ACC112 (cell line): ENCODE results near the gene RNF149.

Experiments
- H2AFZ ChIP-seq: fragments of 200-600 bp; sonication (generic); one replicate; pipeline ENCODE4 v1.6.0; 2017; ENCODE audit warnings: antibody characterized with exemption, low read length; ENCODE audit not compliant: unreplicated experiment
- H3K27ac ChIP-seq: fragments of 200-600 bp; sonication (generic); 2 replicates; pipeline ENCODE4 v1.5.1; 2014; ENCODE audit warnings: low read depth, mild to moderate bottlenecking, antibody characterized with exemption, low read length, moderate library complexity
- H3K27me3 ChIP-seq: fragments of 200-600 bp; sonication (generic); 2 replicates; pipeline ENCODE4 v1.6.1; 2014; ENCODE audit warnings: mild to moderate bottlenecking, antibody characterized with exemption, low read length, moderate library complexity, mixed read lengths; ENCODE audit not compliant: insufficient read depth
- H3K36me3 ChIP-seq: fragments of 200-600 bp; sonication (generic); 2 replicates; pipeline ENCODE4 v1.6.1; 2016; ENCODE audit warnings: mild to moderate bottlenecking, antibody characterized with exemption, low read length, moderate library complexity, mixed read lengths; ENCODE audit not compliant: insufficient read depth
- H3K4me1 ChIP-seq: fragments of 200-600 bp; sonication (generic); one replicate; pipeline ENCODE4 v1.6.1; 2016; ENCODE audit warnings: low read length, mixed read lengths; ENCODE audit not compliant: insufficient read depth, unreplicated experiment, control insufficient read depth
- H3K4me3 ChIP-seq: fragments of 200-600 bp; sonication (generic); 2 replicates; pipeline ENCODE4 v1.5.1; 2014; ENCODE audit warnings: mild to moderate bottlenecking, low read depth, low read length
- H3K79me2 ChIP-seq: fragments of 200-600 bp; sonication (generic); one replicate; pipeline ENCODE4 v1.6.0; 2016; ENCODE audit warnings: low read length; ENCODE audit not compliant: control insufficient read depth, unreplicated experiment, insufficient read depth

Gene RNF149

DNA sequence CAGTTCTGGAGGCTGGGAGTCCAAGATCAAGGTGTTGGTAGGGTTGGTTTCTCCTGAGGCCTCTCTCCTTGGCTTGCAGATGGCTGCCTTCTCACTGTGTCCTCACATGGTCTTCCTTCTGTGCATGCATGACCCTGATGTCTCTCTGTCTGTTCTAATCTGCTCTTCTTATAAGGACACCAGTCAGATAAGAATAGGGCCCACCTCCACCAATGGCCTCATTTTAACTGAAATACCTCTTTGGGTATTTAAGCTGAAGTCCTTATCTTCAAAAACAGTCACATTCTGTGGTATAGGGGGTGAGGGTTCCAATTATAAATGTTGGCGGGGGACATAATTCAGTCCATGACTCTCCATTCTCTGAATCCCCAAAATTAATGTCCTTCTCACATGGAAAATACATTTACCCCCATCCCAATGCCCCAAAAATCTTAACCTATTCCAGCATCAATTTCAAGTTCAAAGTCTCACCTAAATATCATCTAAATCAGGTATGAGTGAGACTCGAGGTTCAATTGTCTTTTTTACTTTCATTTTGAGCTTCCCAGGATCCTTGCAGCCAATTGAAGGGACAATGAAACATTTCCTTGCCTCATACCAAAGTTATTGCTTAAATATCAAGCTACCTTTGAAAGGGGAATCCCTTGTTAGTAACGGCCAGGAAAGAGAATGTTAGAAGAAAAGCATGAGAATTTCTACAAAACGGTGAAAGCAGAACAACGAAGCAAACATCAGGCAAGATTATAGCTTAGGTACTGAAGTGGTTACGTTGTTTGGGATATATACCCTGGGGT is 76.4 kb downstream of the RNF149 start:
- Histone ChIP-seq H3K27me3 (no peaks in the 10 kb centered on the region), H2AFZ (no peak overlapping the region), H3K4me3 (no peak overlapping the region), H3K79me2 (no peaks in the 10 kb centered on the region), H3K27ac (no peak overlapping the region), H3K4me1 (no peaks in the 10 kb centered on the region), H3K36me3 (no peaks in the 10 kb centered on the region)

DNA sequence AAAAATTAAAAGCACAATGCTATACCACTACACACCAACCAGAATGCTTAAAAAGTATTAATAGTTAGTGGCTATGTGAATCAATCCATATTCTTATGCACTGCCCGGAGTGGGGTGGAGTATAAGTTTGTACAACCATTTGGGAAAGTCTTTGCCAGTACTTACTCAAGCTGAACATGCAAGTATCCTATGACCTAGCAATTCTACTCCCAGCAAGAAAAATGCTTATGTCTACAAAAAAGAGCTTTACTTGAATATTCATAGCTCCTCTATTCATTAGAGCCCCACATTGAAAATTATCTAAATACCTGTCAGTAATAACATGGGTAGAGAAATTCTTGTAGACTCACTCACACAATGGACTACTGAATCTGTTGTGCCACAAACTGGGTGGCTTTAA is 77.3 kb downstream of the RNF149 start:
- Histone ChIP-seq H2AFZ (no peak overlapping the region), H3K4me1 (no peaks in the 10 kb centered on the region), H3K27ac (no peak overlapping the region), H3K4me3 (no peak overlapping the region), H3K36me3 (no peaks in the 10 kb centered on the region), H3K27me3 (no peaks in the 10 kb centered on the region), H3K79me2 (no peaks in the 10 kb centered on the region)

DNA sequence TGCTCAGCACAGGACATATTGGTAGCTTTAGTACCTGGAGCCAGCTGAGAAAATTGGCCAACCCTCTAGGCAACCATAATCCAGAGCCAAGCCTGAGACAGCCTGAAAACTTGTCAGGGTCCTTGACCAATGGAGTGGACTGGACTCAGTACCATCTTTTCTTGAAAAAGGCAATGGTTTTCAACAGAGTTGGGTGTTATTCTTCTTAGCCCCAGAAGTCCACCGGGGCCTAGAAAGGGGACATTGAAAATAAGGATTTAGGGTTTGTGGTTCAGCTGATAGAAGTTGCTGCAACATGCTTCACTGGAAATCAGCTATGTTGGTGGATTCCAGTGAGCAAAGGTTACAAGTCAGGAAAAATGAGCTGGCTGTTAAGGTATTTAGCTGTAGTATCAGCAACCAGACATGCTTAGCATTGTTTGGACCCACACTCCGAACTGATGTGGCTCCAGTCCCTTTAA is 77.9 kb downstream of the RNF149 start:
- H3K4me1 ChIP-seq, result no peaks in the 10 kb centered on the region
- H3K27me3 ChIP-seq, result no peaks in the 10 kb centered on the region
- no peak overlapping the region for H3K4me3 ChIP-seq
- no peaks in the 10 kb centered on the region for H3K79me2 ChIP-seq
- H3K36me3 ChIP-seq, result no peaks in the 10 kb centered on the region
- H3K27ac ChIP-seq, result no peak overlapping the region
- H2AFZ ChIP-seq, result no peak overlapping the region
